HG03135 (cell line): ENCODE results near the gene HOXC9.

ENCODE experiments used
- ATAC-seq: cut with Tn5 transposase; IDR thresholded peaks from one replicate; pipeline ENCODE4 v1.9.1; 2021; ENCODE audit warnings: mild to moderate bottlenecking, moderate library complexity; ENCODE audit not compliant: unreplicated experiment

Gene HOXC9

GRCh38 chr12:54024581-54025305 lies 24.8 kb downstream of the HOXC9 start:
- no peak for ATAC-seq

GRCh38 chr12:54025499-54026405 lies 25.8 kb downstream of the HOXC9 start:
- ATAC-seq: no peak

GRCh38 chr12:54026640-54027441 lies 26.9 kb downstream of the HOXC9 start:
- ATAC-seq: no peak

- no peak for ATAC-seq
Measured at GRCh38 chr12:54027442-54027786, 27.5 kb downstream of the HOXC9 start.

GRCh38 chr12:54028314-54029201 lies 28.6 kb downstream of the HOXC9 start, which contains the start of gene HOXC6:
HOXC6 (plus strand) TSS chr12:54028440; CDS start chr12:54028522, 82 bp downstream.
- no peak for ATAC-seq

- ATAC-seq: no peak
Measured at GRCh38 chr12:54029529-54030441, 29.8 kb downstream of the HOXC9 start.

- ATAC-seq: no peak
Measured at GRCh38 chr12:54030442-54030801, 30.5 kb downstream of the HOXC9 start.

GRCh38 chr12:54030889-54031471 lies 31.0 kb downstream of the HOXC9 start:
- no peak for ATAC-seq

GRCh38 chr12:54031480-54031879 lies 31.5 kb downstream of the HOXC9 start:
- no peak for ATAC-seq

GRCh38 chr12:54032086-54032619 lies 32.2 kb downstream of the HOXC9 start:
- ATAC-seq: no peak

- ATAC-seq: no peak
Measured at GRCh38 chr12:54032627-54033100, 32.7 kb downstream of the HOXC9 start, which contains the start of gene HOXC5. HOXC5 (plus strand) TSS chr12:54033050; CDS start chr12:54033123, 73 bp downstream.

GRCh38 chr12:54033106-54033979 lies 33.4 kb downstream of the HOXC9 start:
- no peak for ATAC-seq

- ATAC-seq: no peak
Measured at GRCh38 chr12:54033980-54034784, 34.2 kb downstream of the HOXC9 start.

- ATAC-seq: no peak
Measured at GRCh38 chr12:54034785-54035310, 34.9 kb downstream of the HOXC9 start.

GRCh38 chr12:54035568-54036264 lies 35.8 kb downstream of the HOXC9 start:
- no peak for ATAC-seq
